GM12864 (cell line): ENCODE data around the gene SNORC.

Experiments
- DNase-seq: peaks from one replicate; pipeline ENCODE4 v3.0.0-alpha.2; 2011; ENCODE audit warnings: low read depth
- H3K4me3 ChIP-seq: 2 replicates; pipeline ENCODE4 v1.5.1; 2011; ENCODE audit warnings: mild to moderate bottlenecking, low read depth, low read length, control low read depth
- CTCF ChIP-seq: IDR thresholded peaks from 2 replicates; pipeline ENCODE4 v1.5.1; 2011; ENCODE audit warnings: low read depth, mild to moderate bottlenecking, moderate library complexity, low read length, control low read depth, inconsistent platforms; ENCODE audit errors: missing control alignments

Gene SNORC

DNA sequence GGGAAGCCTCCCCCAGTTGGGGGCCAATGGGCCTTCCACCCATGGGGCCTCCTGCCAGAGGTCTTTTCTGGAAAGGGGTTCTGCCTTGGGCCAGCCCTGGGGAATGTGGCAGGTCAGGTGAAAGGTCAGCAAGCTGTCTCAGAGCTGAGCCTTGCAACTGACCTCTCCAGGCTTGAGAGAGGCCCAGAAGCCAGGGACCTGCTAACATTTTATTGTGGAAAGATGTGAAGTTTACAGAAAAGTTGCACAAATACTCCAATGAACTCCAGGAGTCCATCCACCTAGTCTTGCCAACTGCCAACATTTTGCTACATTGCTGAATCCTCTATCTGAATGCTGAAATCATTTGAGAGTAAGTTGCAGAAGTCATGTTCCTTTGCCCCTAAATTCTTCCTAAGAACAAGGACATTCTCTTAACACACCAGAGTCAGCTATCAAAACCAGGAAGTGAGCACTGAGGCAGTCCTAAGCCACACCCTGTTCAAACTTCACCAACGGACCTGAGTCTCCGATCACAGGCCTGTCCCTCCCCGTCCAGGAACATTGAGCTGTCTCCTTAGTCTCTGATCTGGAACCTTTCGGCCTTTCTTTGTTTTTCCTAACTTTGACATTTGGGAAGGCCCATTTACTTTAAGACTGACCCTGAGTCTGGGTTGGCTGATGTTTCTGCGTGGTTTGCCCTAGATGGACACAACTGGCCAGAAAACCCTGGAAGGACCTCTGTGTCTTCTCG lies 4.0 kb downstream of the SNORC start:
- TF ChIP-seq CTCF, result no peak
- no peak overlapping the region for H3K4me3 ChIP-seq
- DNase-seq, result no peak

DNA sequence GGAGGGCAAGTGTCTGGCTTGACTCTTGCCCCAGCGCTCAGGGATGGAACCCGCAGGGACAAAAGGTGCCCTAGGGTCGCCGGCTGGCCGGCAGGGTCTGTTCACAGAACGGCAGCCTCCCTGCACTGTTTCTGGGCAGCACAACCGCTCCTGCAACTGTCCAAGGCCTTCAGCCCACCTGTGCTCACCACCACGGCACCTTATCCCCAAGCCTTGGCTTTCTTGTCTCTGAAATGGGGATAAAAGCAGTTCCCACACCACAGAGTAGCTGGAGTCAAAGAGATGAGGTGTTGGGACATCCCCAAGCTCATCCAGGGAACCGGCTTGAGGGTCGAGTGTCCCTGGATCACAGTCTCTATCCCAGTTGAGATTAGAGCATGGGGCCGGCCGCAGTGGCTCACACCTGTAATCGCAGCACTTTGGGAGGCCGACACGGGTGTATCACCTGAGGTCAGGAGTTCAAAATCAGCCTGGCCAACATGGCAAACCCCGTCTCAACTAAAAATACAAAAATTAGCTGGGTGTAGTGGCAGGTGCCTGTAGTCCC lies 4.7 kb downstream of the SNORC start:
- no peak for DNase-seq
- TF ChIP-seq CTCF, result no peak
- no peak overlapping the region for H3K4me3 ChIP-seq

GRCh38 chr2:232875256-232876121 lies 5.4 kb downstream of the SNORC start:
- no peak for DNase-seq
- H3K4me3 ChIP-seq, result no peak overlapping the region
- TF ChIP-seq CTCF, result no peak

GRCh38 chr2:232876161-232876977 lies 6.3 kb downstream of the SNORC start:
- peak overlapping the region; percentile 47 for H3K4me3 ChIP-seq
- DNase-seq, result no peak
- peak; percentile 18 for TF ChIP-seq CTCF

GRCh38 chr2:232876978-232877441 lies 6.9 kb downstream of the SNORC start:
- no peak for DNase-seq
- H3K4me3 ChIP-seq, result peak overlapping the region; percentile 47
- TF ChIP-seq CTCF, result no peak

DNA sequence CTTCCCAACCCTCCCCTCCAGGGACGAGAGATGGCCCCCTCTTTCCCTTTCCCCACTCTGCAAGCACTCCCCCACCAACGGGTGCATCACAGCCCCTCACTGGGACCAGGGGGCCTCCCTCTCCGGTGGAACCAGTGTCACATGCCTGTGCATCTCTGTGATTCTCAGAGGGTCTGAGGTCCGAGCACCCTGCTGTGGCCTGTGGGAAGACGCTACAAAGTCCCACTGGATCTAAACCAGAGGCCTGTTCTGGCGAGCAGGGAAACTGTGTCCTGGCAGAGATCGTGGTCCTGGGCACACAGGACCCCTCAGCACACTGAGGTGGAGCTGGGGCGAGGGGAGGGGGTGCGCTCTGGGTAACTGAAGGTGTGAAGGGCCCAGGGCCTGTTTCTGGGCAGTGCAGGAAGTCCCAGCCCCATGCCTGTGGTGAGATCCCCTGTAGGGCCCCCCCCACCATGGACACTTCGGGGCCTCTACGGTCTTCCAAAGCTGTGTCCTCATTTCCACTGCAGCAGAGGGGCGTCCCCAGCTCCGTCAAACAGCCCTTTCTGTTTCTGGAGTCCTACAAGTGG lies 8.0 kb downstream of the SNORC start:
- no peak for DNase-seq
- H3K4me3 ChIP-seq, result no peak overlapping the region
- no peak for TF ChIP-seq CTCF
